HEK293 (cell line): Measurements from ENCODE around the gene MAP7.

Experiments
- CTCF ChIA-PET: fragments of 350-600 bp; formaldehyde crosslinking; extraction: SDS; loops from one replicate; lab custom pipeline; 2021; ENCODE audit warnings: antibody characterized with exemption; lab: Yijun Ruan, JAX
- POLR2A ChIA-PET: fragments of 300-600 bp; formaldehyde crosslinking; extraction: SDS; loops from one replicate; lab custom pipeline; 2020; ENCODE audit warnings: antibody characterized with exemption, inconsistent platforms; lab: Yijun Ruan, JAX
- H3K27ac ChIP-seq: fragments of 200-500 bp; sonication (Bioruptor generic); 2 replicates; pipeline ENCODE4 v1.5.1; 2014; ENCODE audit warnings: low read depth, low read length, control low read depth, inconsistent platforms; ENCODE audit errors: extremely low read depth
- H3K36me3 ChIP-seq, 2 experiments: fragments of 200-500 bp in 1 of 2; sonication (Bioruptor generic) in 1 of 2; 1 replicate in 1 of 2; 2 replicates in 1 of 2; pipeline ENCODE4 v1.5.1; 2014 to 2017; ENCODE audit warnings: inconsistent platforms in 2 of 2, low read length in 2 of 2; ENCODE audit not compliant: control insufficient read depth in 2 of 2, insufficient read depth in 1 of 2
- H3K4me1 ChIP-seq: fragments of 200-500 bp; sonication (Bioruptor generic); 2 replicates; pipeline ENCODE4 v1.5.1; 2014; ENCODE audit warnings: mild to moderate bottlenecking, low read length, inconsistent platforms; ENCODE audit not compliant: control insufficient read depth, insufficient read depth
- H3K4me3 ChIP-seq: 2 replicates; pipeline ENCODE4 v1.5.1; 2011; ENCODE audit warnings: low read depth, mild to moderate bottlenecking, control low read depth, low read length, moderate library complexity
- H3K9me3 ChIP-seq: fragments of 200-500 bp; sonication (Bioruptor generic); 2 replicates; pipeline ENCODE4 v1.5.1; 2014; ENCODE audit warnings: low read depth, low read length, inconsistent platforms; ENCODE audit not compliant: control insufficient read depth, insufficient read depth
- GLI4 ChIP-seq: fragments of 450-650 bp; formaldehyde crosslinking; IDR thresholded peaks from 2 replicates; pipeline ENCODE4 v1.5.1; 2016; ENCODE audit warnings: missing biosample characterization, missing genetic modification characterization
- GLIS1 ChIP-seq: fragments of 450-650 bp; formaldehyde crosslinking; IDR thresholded peaks from 2 replicates; pipeline ENCODE4 v1.5.1; 2016; ENCODE audit warnings: missing biosample characterization, missing genetic modification characterization
- KLF8 ChIP-seq: fragments of 450-650 bp; formaldehyde crosslinking; IDR thresholded peaks from 2 replicates; pipeline ENCODE4 v1.5.1; 2016; ENCODE audit warnings: missing biosample characterization, missing genetic modification characterization
- ZBTB21 ChIP-seq: fragments of 450-650 bp; formaldehyde crosslinking; IDR thresholded peaks from 2 replicates; pipeline ENCODE4 v1.5.1; 2017; ENCODE audit warnings: missing biosample characterization, missing genetic modification characterization
- ZFP41 ChIP-seq: fragments of 450-650 bp; formaldehyde crosslinking; IDR thresholded peaks from 2 replicates; pipeline ENCODE4 v1.5.1; 2016; ENCODE audit warnings: missing biosample characterization, missing genetic modification characterization, borderline replicate concordance
- ZNF138 ChIP-seq: fragments of 450-650 bp; formaldehyde crosslinking; IDR thresholded peaks from 2 replicates; pipeline ENCODE4 v1.5.1; 2016; ENCODE audit warnings: missing biosample characterization, missing genetic modification characterization, borderline replicate concordance
- ZNF221 ChIP-seq: fragments of 450-650 bp; formaldehyde crosslinking; IDR thresholded peaks from 2 replicates; pipeline ENCODE4 v1.5.1; 2017; ENCODE audit warnings: missing biosample characterization, missing genetic modification characterization, borderline replicate concordance
- ZNF302 ChIP-seq: fragments of 450-650 bp; formaldehyde crosslinking; IDR thresholded peaks from 2 replicates; pipeline ENCODE4 v1.5.1; 2016; ENCODE audit warnings: missing biosample characterization, missing genetic modification characterization, low read depth
- ZNF48 ChIP-seq: fragments of 450-650 bp; formaldehyde crosslinking; IDR thresholded peaks from 2 replicates; pipeline ENCODE4 v1.5.1; 2016; ENCODE audit warnings: missing biosample characterization, missing genetic modification characterization
- ZNF529 ChIP-seq: fragments of 450-650 bp; formaldehyde crosslinking; IDR thresholded peaks from 2 replicates; pipeline ENCODE4 v1.5.1; 2017; ENCODE audit warnings: missing genetic modification characterization, missing biosample characterization; ENCODE audit not compliant: insufficient replicate concordance
- ZNF558 ChIP-seq: fragments of 450-650 bp; formaldehyde crosslinking; IDR thresholded peaks from 2 replicates; pipeline ENCODE4 v1.5.1; 2016; ENCODE audit warnings: missing biosample characterization, missing genetic modification characterization
- ZNF623 ChIP-seq: fragments of 450-650 bp; formaldehyde crosslinking; IDR thresholded peaks from 2 replicates; pipeline ENCODE4 v1.5.1; 2016; ENCODE audit warnings: missing biosample characterization, missing genetic modification characterization
- ZNF670 ChIP-seq: fragments of 450-650 bp; formaldehyde crosslinking; IDR thresholded peaks from 2 replicates; pipeline ENCODE4 v1.5.1; 2016; ENCODE audit warnings: missing biosample characterization, missing genetic modification characterization, low read depth
- ZNF707 ChIP-seq: fragments of 450-650 bp; formaldehyde crosslinking; IDR thresholded peaks from 2 replicates; pipeline ENCODE4 v1.5.1; 2016; ENCODE audit warnings: missing biosample characterization, missing genetic modification characterization
- ZNF837 ChIP-seq: fragments of 450-650 bp; formaldehyde crosslinking; IDR thresholded peaks from 2 replicates; pipeline ENCODE4 v1.5.1; 2016; ENCODE audit warnings: missing biosample characterization, missing genetic modification characterization
- TF ChIP-seq, protein P1 (sequence below): fragments of 450-650 bp; formaldehyde crosslinking; IDR thresholded peaks from 2 replicates; pipeline ENCODE4 v1.5.1; 2016; ENCODE audit warnings: missing biosample characterization, missing genetic modification characterization
- TF ChIP-seq, protein P2 (sequence below): fragments of 450-650 bp; formaldehyde crosslinking; IDR thresholded peaks from 2 replicates; pipeline ENCODE4 v1.5.1; 2017; ENCODE audit warnings: missing biosample characterization, missing genetic modification characterization
- TF ChIP-seq, protein P3 (sequence below): fragments of 450-650 bp; formaldehyde crosslinking; IDR thresholded peaks from 2 replicates; pipeline ENCODE4 v1.5.1; 2016; ENCODE audit warnings: missing biosample characterization, missing genetic modification characterization
- TF ChIP-seq, protein P4 (sequence below): fragments of 450-650 bp; formaldehyde crosslinking; IDR thresholded peaks from 2 replicates; pipeline ENCODE4 v1.5.1; 2016; ENCODE audit warnings: missing biosample characterization, missing genetic modification characterization, low read depth

MAP7 gene

DNA sequence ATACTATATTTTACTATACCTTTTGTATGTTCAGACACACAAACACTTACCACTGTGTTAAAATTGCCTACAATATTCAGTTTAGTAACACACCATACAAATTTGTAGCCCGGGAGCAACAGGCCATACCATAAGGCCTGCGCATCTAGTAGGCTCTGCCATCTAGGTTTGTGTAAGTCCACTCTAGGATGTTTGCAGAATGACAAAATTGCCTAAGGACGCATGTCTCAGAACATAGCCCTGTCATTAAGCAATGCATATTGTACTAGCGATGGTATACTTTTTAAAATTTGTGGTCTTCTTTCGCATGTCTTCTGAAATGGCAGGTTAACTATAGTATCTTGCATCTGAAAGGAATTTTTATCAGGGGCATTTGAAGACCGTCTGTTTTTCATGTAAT lies 26.6 kb upstream of the MAP7 start:
- ChIA-PET CTCF (no interaction called here), POLR2A (no interaction called here)
- H3K4me3 ChIP-seq: no peak overlapping the region
- no peak overlapping the region for H3K27ac ChIP-seq
- H3K9me3 ChIP-seq: no peaks in the 10 kb centered on the region
- peaks cover 0 to 29% of the 10 kb centered on the region in 2 experiments; a peak in 2 of 3 replicates for H3K36me3 ChIP-seq
- TF ChIP-seq GLI4 (tag by site-specific recombination) (no peak), ZFP41 (tag by site-specific recombination) (no peak), ZNF623 (tag by site-specific recombination) (no peak), GLIS1 (tag by site-specific recombination) (no peak), ZNF529 (tag by site-specific recombination) (no peak), KLF8 (tag by site-specific recombination) (no peak), ZNF138 (tag by site-specific recombination) (no peak), ZNF48 (tag by site-specific recombination) (no peak), ZNF302 (tag by site-specific recombination) (no peak), ZNF670 (tag by site-specific recombination) (no peak), ZNF558 (tag by site-specific recombination) (no peak)
- TF ChIP-seq, protein P1, sequence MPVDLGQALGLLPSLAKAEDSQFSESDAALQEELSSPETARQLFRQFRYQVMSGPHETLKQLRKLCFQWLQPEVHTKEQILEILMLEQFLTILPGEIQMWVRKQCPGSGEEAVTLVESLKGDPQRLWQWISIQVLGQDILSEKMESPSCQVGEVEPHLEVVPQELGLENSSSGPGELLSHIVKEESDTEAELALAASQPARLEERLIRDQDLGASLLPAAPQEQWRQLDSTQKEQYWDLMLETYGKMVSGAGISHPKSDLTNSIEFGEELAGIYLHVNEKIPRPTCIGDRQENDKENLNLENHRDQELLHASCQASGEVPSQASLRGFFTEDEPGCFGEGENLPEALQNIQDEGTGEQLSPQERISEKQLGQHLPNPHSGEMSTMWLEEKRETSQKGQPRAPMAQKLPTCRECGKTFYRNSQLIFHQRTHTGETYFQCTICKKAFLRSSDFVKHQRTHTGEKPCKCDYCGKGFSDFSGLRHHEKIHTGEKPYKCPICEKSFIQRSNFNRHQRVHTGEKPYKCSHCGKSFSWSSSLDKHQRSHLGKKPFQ (tag by site-specific recombination): no peak
- TF ChIP-seq, protein P2, sequence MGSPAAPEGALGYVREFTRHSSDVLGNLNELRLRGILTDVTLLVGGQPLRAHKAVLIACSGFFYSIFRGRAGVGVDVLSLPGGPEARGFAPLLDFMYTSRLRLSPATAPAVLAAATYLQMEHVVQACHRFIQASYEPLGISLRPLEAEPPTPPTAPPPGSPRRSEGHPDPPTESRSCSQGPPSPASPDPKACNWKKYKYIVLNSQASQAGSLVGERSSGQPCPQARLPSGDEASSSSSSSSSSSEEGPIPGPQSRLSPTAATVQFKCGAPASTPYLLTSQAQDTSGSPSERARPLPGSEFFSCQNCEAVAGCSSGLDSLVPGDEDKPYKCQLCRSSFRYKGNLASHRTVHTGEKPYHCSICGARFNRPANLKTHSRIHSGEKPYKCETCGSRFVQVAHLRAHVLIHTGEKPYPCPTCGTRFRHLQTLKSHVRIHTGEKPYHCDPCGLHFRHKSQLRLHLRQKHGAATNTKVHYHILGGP (tag by site-specific recombination): no peak
- TF ChIP-seq, all 188 proteins: peak for 0
- H3K4me1 ChIP-seq: no peaks in the 10 kb centered on the region

DNA sequence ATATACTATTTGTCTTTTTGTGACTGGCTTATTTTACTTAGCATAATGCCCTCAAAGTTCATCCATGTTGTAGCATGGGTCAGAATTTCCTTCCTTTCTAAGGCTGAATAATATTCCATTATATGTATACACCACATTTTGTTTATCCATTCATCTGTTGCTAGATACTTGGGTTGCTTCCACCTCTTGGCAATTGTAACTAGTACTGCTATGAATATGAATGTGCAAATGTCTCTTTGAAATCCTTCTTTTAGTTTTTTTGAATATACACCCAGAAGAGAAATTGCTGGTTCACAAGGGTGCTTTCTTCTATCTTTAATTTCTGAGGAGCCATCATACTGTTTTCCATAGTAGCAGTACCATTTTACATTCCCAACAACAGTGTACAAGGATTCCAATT lies 21.3 kb upstream of the MAP7 start:
- Histone ChIP-seq H3K9me3 (no peaks in the 10 kb centered on the region), H3K4me1 (0 out of 2 replicates have a peak, but pooled peaks cover 2% of the 10 kb centered on the region), H3K36me3 (peaks cover 0 to 7% of the 10 kb centered on the region in 2 experiments; a peak in 1 of 3 replicates), H3K4me3 (no peak overlapping the region), H3K27ac (no peak overlapping the region)
- TF ChIP-seq ZBTB21 (tag by site-specific recombination): no peak
- TF ChIP-seq, protein P3, sequence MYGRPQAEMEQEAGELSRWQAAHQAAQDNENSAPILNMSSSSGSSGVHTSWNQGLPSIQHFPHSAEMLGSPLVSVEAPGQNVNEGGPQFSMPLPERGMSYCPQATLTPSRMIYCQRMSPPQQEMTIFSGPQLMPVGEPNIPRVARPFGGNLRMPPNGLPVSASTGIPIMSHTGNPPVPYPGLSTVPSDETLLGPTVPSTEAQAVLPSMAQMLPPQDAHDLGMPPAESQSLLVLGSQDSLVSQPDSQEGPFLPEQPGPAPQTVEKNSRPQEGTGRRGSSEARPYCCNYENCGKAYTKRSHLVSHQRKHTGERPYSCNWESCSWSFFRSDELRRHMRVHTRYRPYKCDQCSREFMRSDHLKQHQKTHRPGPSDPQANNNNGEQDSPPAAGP (tag by site-specific recombination): no peak
- TF ChIP-seq, protein P4, sequence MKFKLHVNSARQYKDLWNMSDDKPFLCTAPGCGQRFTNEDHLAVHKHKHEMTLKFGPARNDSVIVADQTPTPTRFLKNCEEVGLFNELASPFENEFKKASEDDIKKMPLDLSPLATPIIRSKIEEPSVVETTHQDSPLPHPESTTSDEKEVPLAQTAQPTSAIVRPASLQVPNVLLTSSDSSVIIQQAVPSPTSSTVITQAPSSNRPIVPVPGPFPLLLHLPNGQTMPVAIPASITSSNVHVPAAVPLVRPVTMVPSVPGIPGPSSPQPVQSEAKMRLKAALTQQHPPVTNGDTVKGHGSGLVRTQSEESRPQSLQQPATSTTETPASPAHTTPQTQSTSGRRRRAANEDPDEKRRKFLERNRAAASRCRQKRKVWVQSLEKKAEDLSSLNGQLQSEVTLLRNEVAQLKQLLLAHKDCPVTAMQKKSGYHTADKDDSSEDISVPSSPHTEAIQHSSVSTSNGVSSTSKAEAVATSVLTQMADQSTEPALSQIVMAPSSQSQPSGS: no peak
- no peak for TF ChIP-seq ZNF221
- TF ChIP-seq ZNF48 (tag by site-specific recombination): no peak
- no peak for TF ChIP-seq ZNF837
- TF ChIP-seq ZNF707: no peak
- ChIA-PET CTCF (no interaction called here), POLR2A (no interaction called here)
